A673 (cell line): ENCODE measurements around the gene CEP112.

Source experiments
- EZH2 ChIP-seq: fragments of 200-600 bp; sonication (generic); IDR thresholded peaks from 2 replicates; pipeline ENCODE4 v1.6.1; 2017; ENCODE audit warnings: borderline replicate concordance, low read depth, mild to moderate bottlenecking, mixed read lengths, antibody characterized with exemption, low read length; ENCODE audit not compliant: poor library complexity, severe bottlenecking
- TF ChIP-seq, protein P1 (sequence below): fragments of 300-800, 200-600 bp; sonication (generic); conservative IDR thresholded peaks from 2 replicates; pipeline ENCODE4 v1.5.1; 2017; ENCODE audit warnings: low read depth, mild to moderate bottlenecking, antibody characterized with exemption, low read length, moderate library complexity, mixed read lengths

DNA sequence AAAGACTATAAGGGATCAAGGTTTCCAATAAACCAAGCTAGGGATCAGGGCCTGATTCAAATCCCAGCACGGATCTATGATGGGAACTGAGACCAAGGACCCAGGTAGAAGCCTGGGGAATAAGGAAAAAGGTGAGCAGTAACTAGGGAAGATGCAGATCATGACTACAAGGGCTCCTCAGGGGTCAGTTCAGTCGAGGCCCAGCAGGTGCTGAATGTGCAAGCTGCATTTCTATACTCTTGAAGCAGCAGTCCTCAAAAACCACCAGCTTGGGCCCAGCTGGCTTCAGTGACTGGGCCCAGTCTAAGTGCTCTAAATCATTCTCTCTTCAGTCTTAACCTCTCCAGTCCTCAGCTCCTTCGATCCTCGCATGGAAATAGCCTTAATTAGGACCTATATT is 401.7 kb downstream of the CEP112 start:
- TF ChIP-seq, protein P1, sequence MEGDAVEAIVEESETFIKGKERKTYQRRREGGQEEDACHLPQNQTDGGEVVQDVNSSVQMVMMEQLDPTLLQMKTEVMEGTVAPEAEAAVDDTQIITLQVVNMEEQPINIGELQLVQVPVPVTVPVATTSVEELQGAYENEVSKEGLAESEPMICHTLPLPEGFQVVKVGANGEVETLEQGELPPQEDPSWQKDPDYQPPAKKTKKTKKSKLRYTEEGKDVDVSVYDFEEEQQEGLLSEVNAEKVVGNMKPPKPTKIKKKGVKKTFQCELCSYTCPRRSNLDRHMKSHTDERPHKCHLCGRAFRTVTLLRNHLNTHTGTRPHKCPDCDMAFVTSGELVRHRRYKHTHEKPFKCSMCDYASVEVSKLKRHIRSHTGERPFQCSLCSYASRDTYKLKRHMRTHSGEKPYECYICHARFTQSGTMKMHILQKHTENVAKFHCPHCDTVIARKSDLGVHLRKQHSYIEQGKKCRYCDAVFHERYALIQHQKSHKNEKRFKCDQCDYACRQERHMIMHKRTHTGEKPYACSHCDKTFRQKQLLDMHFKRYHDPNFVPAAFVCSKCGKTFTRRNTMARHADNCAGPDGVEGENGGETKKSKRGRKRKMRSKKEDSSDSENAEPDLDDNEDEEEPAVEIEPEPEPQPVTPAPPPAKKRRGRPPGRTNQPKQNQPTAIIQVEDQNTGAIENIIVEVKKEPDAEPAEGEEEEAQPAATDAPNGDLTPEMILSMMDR: no peak
- no peak for TF ChIP-seq EZH2
